ENCODE measurements around the gene ZBP1.

DNA sequence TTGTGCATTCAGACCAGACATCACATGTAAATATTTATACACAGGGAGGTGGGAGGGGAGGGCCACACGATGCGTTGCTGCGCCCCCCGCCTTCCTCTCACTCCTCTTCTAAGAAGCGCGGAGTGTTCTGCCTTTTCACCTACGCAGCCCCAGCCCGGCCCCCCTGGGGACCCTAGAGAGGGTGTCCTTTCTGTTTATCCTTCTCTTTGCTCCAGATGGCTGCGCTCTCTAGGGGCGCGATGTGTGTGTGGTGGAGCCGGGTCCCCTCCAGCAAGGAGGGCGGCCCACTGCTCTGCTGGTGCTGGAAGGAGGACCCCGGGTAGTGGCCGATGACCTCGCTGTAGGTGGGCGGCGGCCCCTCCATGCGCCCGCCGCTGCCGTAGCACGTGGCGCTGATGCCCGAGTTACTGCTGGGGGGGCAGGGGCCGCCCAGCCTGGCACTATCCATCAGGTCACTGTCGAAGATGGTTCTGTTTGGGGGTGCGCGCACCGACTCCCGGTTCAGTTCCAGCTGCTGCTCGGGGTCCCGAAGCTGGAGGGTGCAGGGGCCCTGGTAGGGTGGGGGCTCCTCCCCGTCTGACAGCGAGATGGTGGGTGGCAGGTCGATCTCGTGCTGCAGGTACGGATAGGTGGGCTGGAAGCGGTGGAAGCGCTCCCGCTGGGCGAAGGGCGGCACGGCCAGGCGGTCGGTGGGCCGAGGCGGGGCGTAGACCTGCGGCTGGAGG, 31.8 kb upstream of the ZBP1 start:
- TF ChIP-seq, protein P1, sequence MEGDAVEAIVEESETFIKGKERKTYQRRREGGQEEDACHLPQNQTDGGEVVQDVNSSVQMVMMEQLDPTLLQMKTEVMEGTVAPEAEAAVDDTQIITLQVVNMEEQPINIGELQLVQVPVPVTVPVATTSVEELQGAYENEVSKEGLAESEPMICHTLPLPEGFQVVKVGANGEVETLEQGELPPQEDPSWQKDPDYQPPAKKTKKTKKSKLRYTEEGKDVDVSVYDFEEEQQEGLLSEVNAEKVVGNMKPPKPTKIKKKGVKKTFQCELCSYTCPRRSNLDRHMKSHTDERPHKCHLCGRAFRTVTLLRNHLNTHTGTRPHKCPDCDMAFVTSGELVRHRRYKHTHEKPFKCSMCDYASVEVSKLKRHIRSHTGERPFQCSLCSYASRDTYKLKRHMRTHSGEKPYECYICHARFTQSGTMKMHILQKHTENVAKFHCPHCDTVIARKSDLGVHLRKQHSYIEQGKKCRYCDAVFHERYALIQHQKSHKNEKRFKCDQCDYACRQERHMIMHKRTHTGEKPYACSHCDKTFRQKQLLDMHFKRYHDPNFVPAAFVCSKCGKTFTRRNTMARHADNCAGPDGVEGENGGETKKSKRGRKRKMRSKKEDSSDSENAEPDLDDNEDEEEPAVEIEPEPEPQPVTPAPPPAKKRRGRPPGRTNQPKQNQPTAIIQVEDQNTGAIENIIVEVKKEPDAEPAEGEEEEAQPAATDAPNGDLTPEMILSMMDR (IDR thresholded peaks at IDR 0.05; ENCODE audit: low read depth, low read length), result no peak
- no peak for TF ChIP-seq EZH2phosphoT487 (IDR thresholded peaks at IDR 0.05; ENCODE audit: low read depth)
